ENCODE results near the gene ZMAT5.

Gene ZMAT5

DNA sequence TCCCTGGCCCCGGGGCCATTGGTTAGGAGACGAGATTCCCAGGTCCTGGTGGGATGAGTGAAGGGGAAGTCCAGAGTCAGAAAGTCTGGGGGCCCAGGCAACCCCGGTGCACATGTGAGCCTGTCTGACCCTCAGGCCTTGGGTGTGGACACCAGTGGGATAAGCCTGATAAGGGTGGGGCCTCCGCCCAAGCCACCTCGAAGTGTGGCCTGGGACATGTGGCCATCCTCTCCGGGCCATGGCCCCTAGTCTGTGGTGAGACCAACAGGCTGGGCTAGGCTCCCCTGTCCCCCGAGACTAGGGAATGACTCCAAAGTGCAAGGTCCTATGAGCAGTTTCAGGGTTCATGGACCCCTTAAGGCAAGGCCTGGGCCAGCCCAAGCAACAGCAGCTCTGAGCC lies 40.7 kb downstream of the ZMAT5 start:
- H3K4me1 ChIP-seq (ENCODE audit: control extremely low read depth in 1 of 4, control insufficient read depth in 4 of 4, insufficient read depth in 4 of 4, low read length in 3 of 4) = no peaks in the 10 kb centered on the region
- H3K4me3 ChIP-seq (ENCODE audit: control insufficient read depth in 1 of 7, extremely low read depth in 1 of 7, insufficient read depth in 4 of 7, low read depth in 2 of 7, low read length in 6 of 7) = no peak overlapping the region
- DNase-seq = no peak
- no peaks in the 10 kb centered on the region for H3K9me3 ChIP-seq (ENCODE audit: control extremely low read depth in 1 of 5, control insufficient read depth in 4 of 5, insufficient read depth in 2 of 5, low read depth in 1 of 5, low read length in 4 of 5)
- WGBS (ENCODE audit: insufficient coverage) = 91% methylated on average over 5 of the region's 7 CpGs
- CTCF ChIA-PET = interaction anchor here (0.6 to 2.6 kb wide), 7 partner anchors 8 to 69 kb away, joined by 3 to 12 read pairs (median 4); no protein-coding TSS in a partner anchor
- peaks cover 0 to 44% (median 16%) of the 10 kb centered on the region in 5 experiments for H3K27me3 ChIP-seq (replicated peaks in 2 of 5; ENCODE audit: control insufficient read depth in 4 of 5, insufficient read depth in 5 of 5, low read length in 4 of 5)
- H3K36me3 ChIP-seq (ENCODE audit: control insufficient read depth in 4 of 4, insufficient read depth in 4 of 4, low read length in 3 of 4) = peaks cover 0 to 9% (median 2%) of the 10 kb centered on the region in 4 experiments
- H3K27ac ChIP-seq (ENCODE audit: insufficient read depth in 1 of 2, low read depth in 1 of 2, low read length in 2 of 2, poor library complexity in 1 of 2, severe bottlenecking in 2 of 2) = no peak overlapping the region
- POLR2A ChIA-PET = no interaction called here

DNA sequence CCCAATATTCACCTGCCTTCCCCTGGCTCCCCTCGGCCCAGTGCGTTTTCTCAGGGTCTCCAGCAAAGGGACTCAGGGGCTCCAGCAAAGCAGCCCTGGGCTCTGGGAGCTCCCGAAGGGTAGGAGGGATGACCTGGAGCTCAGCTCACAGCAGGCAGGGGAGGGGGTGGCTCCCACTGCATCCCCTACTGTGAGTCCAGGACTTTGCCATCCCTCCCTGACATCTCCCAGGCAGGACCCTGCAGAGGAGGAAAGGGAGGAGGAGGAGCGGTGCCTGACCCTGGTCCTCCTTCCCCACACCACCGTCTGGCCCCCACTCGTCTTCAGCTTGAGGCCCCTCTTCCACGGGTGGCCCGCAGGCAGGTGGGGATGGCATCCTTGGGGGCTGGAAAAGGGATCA lies 42.0 kb downstream of the ZMAT5 start:
- Histone ChIP-seq H3K4me1 (ENCODE audit: control extremely low read depth in 1 of 4, control insufficient read depth in 4 of 4, insufficient read depth in 4 of 4, low read length in 3 of 4) (peaks cover 0 to 9% (median 2%) of the 10 kb centered on the region in 4 experiments), H3K27me3 (replicated peaks in 2 of 5; ENCODE audit: control insufficient read depth in 4 of 5, insufficient read depth in 5 of 5, low read length in 4 of 5) (peaks cover 0 to 52% (median 17%) of the 10 kb centered on the region in 5 experiments), H3K27ac (ENCODE audit: insufficient read depth in 1 of 2, low read depth in 1 of 2, low read length in 2 of 2, poor library complexity in 1 of 2, severe bottlenecking in 2 of 2) (no peak overlapping the region), H3K9me3 (ENCODE audit: control extremely low read depth in 1 of 5, control insufficient read depth in 4 of 5, insufficient read depth in 2 of 5, low read depth in 1 of 5, low read length in 4 of 5) (no peaks in the 10 kb centered on the region), H3K4me3 (ENCODE audit: control insufficient read depth in 1 of 7, extremely low read depth in 1 of 7, insufficient read depth in 4 of 7, low read depth in 2 of 7, low read length in 6 of 7) (no peak overlapping the region), H3K36me3 (ENCODE audit: control insufficient read depth in 4 of 4, insufficient read depth in 4 of 4, low read length in 3 of 4) (no peaks in the 10 kb centered on the region)
- CTCF ChIA-PET = interaction anchor here (1.4 to 1.9 kb wide), 2 partner anchors 23 to 68 kb away, joined by 3 to 7 read pairs; no protein-coding TSS in a partner anchor
- no peak for DNase-seq
- POLR2A ChIA-PET = no interaction called here
- 74% methylated on average over 7 of the region's 8 CpGs for WGBS (ENCODE audit: insufficient coverage)

- no peak overlapping the region for H3K27ac ChIP-seq (ENCODE audit: insufficient read depth in 1 of 2, low read depth in 1 of 2, low read length in 2 of 2, poor library complexity in 1 of 2, severe bottlenecking in 2 of 2)
- 92% methylated on average over 9 of the region's 10 CpGs for WGBS (ENCODE audit: insufficient coverage)
- H3K36me3 ChIP-seq (ENCODE audit: control insufficient read depth in 4 of 4, insufficient read depth in 4 of 4, low read length in 3 of 4) = no peaks in the 10 kb centered on the region
- H3K9me3 ChIP-seq (ENCODE audit: control extremely low read depth in 1 of 5, control insufficient read depth in 4 of 5, insufficient read depth in 2 of 5, low read depth in 1 of 5, low read length in 4 of 5) = no peaks in the 10 kb centered on the region
- H3K4me3 ChIP-seq (ENCODE audit: control insufficient read depth in 1 of 7, extremely low read depth in 1 of 7, insufficient read depth in 4 of 7, low read depth in 2 of 7, low read length in 6 of 7) = no peak overlapping the region
- no peak for DNase-seq
- CTCF ChIA-PET = no interaction called here
- H3K27me3 ChIP-seq (replicated peaks in 2 of 5; ENCODE audit: control insufficient read depth in 4 of 5, insufficient read depth in 5 of 5, low read length in 4 of 5) = peaks cover 0 to 62% (median 24%) of the 10 kb centered on the region in 5 experiments
- H3K4me1 ChIP-seq (ENCODE audit: control extremely low read depth in 1 of 4, control insufficient read depth in 4 of 4, insufficient read depth in 4 of 4, low read length in 3 of 4) = peaks cover 0 to 14% (median 4%) of the 10 kb centered on the region in 4 experiments
- POLR2A ChIA-PET = no interaction called here
These were observed 43.0 kb downstream of the ZMAT5 start for GRCh38 chr22:29723766-29724165.

GRCh38 chr22:29722587-29722986 lies 44.2 kb downstream of the ZMAT5 start:
- Histone ChIP-seq H3K27me3 (replicated peaks in 2 of 5; ENCODE audit: control insufficient read depth in 4 of 5, insufficient read depth in 5 of 5, low read length in 4 of 5) (peaks cover 0 to 72% (median 24%) of the 10 kb centered on the region in 5 experiments), H3K27ac (ENCODE audit: insufficient read depth in 1 of 2, low read depth in 1 of 2, low read length in 2 of 2, poor library complexity in 1 of 2, severe bottlenecking in 2 of 2) (no peak overlapping the region), H3K9me3 (ENCODE audit: control extremely low read depth in 1 of 5, control insufficient read depth in 4 of 5, insufficient read depth in 2 of 5, low read depth in 1 of 5, low read length in 4 of 5) (no peaks in the 10 kb centered on the region), H3K4me1 (ENCODE audit: control extremely low read depth in 1 of 4, control insufficient read depth in 4 of 4, insufficient read depth in 4 of 4, low read length in 3 of 4) (peaks cover 0 to 14% (median 4%) of the 10 kb centered on the region in 4 experiments), H3K36me3 (ENCODE audit: control insufficient read depth in 4 of 4, insufficient read depth in 4 of 4, low read length in 3 of 4) (no peaks in the 10 kb centered on the region), H3K4me3 (ENCODE audit: control insufficient read depth in 1 of 7, extremely low read depth in 1 of 7, insufficient read depth in 4 of 7, low read depth in 2 of 7, low read length in 6 of 7) (no peak overlapping the region)
- DNase-seq = no peak
- ChIA-PET CTCF (interaction anchor here (1.0 kb wide), 1 partner anchor 44 kb away, joined by 3 read pairs; no protein-coding TSS in a partner anchor), POLR2A (no interaction called here)
- WGBS (ENCODE audit: insufficient coverage) = 93% methylated on average over 15 of the region's 16 CpGs

DNA sequence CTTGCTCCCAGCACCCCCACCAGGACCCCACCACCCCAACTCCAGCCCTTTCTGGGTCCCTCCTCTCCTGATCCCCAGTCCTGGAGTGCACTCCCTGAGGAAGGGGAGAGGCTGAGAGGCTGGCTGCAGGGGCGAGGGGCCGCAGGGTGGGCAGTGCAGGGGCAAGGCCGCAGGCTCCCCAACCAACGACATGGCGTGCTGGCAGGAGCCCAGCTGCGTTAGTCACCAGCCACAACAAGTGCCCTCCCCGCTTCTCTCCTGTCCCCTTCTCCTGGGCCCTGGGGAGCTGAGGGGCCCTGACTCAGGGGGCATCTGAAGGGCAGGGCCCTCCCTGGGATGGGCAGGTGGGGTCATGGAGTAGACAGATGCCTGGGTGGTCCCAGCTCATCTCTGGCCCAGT lies 44.7 kb downstream of the ZMAT5 start:
- ChIA-PET POLR2A (no interaction called here), CTCF (interaction anchor here (1.0 kb wide), 1 partner anchor 44 kb away, joined by 3 read pairs; no protein-coding TSS in a partner anchor)
- Histone ChIP-seq H3K4me3 (ENCODE audit: control insufficient read depth in 1 of 7, extremely low read depth in 1 of 7, insufficient read depth in 4 of 7, low read depth in 2 of 7, low read length in 6 of 7) (no peak overlapping the region), H3K27ac (ENCODE audit: insufficient read depth in 1 of 2, low read depth in 1 of 2, low read length in 2 of 2, poor library complexity in 1 of 2, severe bottlenecking in 2 of 2) (no peak overlapping the region), H3K4me1 (ENCODE audit: control extremely low read depth in 1 of 4, control insufficient read depth in 4 of 4, insufficient read depth in 4 of 4, low read length in 3 of 4) (peaks cover 0 to 14% (median 4%) of the 10 kb centered on the region in 4 experiments), H3K36me3 (ENCODE audit: control insufficient read depth in 4 of 4, insufficient read depth in 4 of 4, low read length in 3 of 4) (no peaks in the 10 kb centered on the region), H3K9me3 (ENCODE audit: control extremely low read depth in 1 of 5, control insufficient read depth in 4 of 5, insufficient read depth in 2 of 5, low read depth in 1 of 5, low read length in 4 of 5) (no peaks in the 10 kb centered on the region), H3K27me3 (replicated peaks in 2 of 5; ENCODE audit: control insufficient read depth in 4 of 5, insufficient read depth in 5 of 5, low read length in 4 of 5) (peaks cover 0 to 76% (median 24%) of the 10 kb centered on the region in 5 experiments)
- no peak for DNase-seq
- WGBS (ENCODE audit: insufficient coverage) = 78% methylated on average over 5 of the region's 7 CpGs

DNA sequence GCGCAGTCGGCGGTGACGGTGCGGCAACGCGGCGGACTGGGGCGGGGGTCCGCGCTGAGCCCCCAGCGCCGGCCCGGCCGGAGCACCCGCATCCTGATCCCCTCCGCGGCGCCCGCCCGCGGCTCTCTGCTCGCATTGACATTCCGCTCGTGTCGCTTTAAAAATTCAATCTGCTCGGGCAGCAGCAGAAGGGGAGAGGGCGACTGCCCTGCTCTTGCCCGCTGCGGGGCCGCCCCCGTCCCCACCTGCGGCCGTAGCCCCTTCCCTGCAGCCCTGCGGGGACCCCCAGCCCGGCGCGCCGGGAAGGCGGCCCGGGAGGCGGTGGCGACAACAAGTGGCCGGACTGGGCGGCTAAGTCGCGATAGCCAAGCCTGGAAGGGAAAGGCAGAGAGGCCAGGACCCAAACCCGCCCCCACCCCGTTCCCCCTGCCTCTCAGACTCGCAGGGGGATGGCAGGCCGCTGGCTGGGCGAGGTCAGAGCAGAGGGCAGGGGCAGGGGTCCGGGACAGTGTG lies 45.9 kb downstream of the ZMAT5 start:
- ChIA-PET CTCF (no interaction called here), POLR2A (no interaction called here)
- peaks cover 0 to 14% (median 4%) of the 10 kb centered on the region in 4 experiments for H3K4me1 ChIP-seq (ENCODE audit: control extremely low read depth in 1 of 4, control insufficient read depth in 4 of 4, insufficient read depth in 4 of 4, low read length in 3 of 4)
- no peaks in the 10 kb centered on the region for H3K36me3 ChIP-seq (ENCODE audit: control insufficient read depth in 4 of 4, insufficient read depth in 4 of 4, low read length in 3 of 4)
- no peak overlapping the region for H3K27ac ChIP-seq (ENCODE audit: insufficient read depth in 1 of 2, low read depth in 1 of 2, low read length in 2 of 2, poor library complexity in 1 of 2, severe bottlenecking in 2 of 2)
- H3K4me3 ChIP-seq (ENCODE audit: control insufficient read depth in 1 of 7, extremely low read depth in 1 of 7, insufficient read depth in 4 of 7, low read depth in 2 of 7, low read length in 6 of 7) = peak overlapping the region in 2 of 7 experiments; percentile 10 to 26
- 5% methylated on average over 31 of the region's 53 CpGs for WGBS (ENCODE audit: insufficient coverage)
- H3K9me3 ChIP-seq (ENCODE audit: control extremely low read depth in 1 of 5, control insufficient read depth in 4 of 5, insufficient read depth in 2 of 5, low read depth in 1 of 5, low read length in 4 of 5) = no peaks in the 10 kb centered on the region
- H3K27me3 ChIP-seq (replicated peaks in 2 of 5; ENCODE audit: control insufficient read depth in 4 of 5, insufficient read depth in 5 of 5, low read length in 4 of 5) = peaks cover 0 to 74% (median 26%) of the 10 kb centered on the region in 5 experiments
- no peak for DNase-seq

GRCh38 chr22:29719899-29720645 lies 46.7 kb downstream of the ZMAT5 start, which contains the start of gene CABP7:
Gene CABP7, plus strand, starts transcription at chr22:29720003. Its CDS starts 422 bp downstream, at chr22:29720425.
- no peak for DNase-seq
- Histone ChIP-seq H3K4me3 (ENCODE audit: control insufficient read depth in 1 of 7, extremely low read depth in 1 of 7, insufficient read depth in 4 of 7, low read depth in 2 of 7, low read length in 6 of 7) (peak within 1 kb of the TSS in 4 of 7 experiments; percentile 16 to 55 (median 27)), H3K36me3 (ENCODE audit: control insufficient read depth in 4 of 4, insufficient read depth in 4 of 4, low read length in 3 of 4) (no peaks in the 10 kb centered on the region), H3K4me1 (ENCODE audit: control extremely low read depth in 1 of 4, control insufficient read depth in 4 of 4, insufficient read depth in 4 of 4, low read length in 3 of 4) (peaks cover 0 to 14% (median 4%) of the 10 kb centered on the region in 4 experiments), H3K27me3 (replicated peaks in 2 of 5; ENCODE audit: control insufficient read depth in 4 of 5, insufficient read depth in 5 of 5, low read length in 4 of 5) (peaks cover 0 to 73% (median 26%) of the 10 kb centered on the region in 5 experiments), H3K27ac (ENCODE audit: insufficient read depth in 1 of 2, low read depth in 1 of 2, low read length in 2 of 2, poor library complexity in 1 of 2, severe bottlenecking in 2 of 2) (no peak within 1 kb of the TSS), H3K9me3 (ENCODE audit: control extremely low read depth in 1 of 5, control insufficient read depth in 4 of 5, insufficient read depth in 2 of 5, low read depth in 1 of 5, low read length in 4 of 5) (no peaks in the 10 kb centered on the region)
- POLR2A ChIA-PET = no interaction called here
- under 1% methylated on average over 79 of the region's 115 CpGs for WGBS (ENCODE audit: insufficient coverage)
- CTCF ChIA-PET = interaction anchor here (1.4 kb wide), 1 partner anchor 19 kb away, joined by 3 read pairs; no protein-coding TSS in a partner anchor
